Mononuclear cell (primary cell): Measurements from ENCODE around the gene DNAJC1. TPM values are rescaled to one million over a fixed set of nuclear protein-coding genes. Genes with fewer than 3 reads are reported as not detected.

Experiments used
- H3K27me3 ChIP-seq: 2 replicates; pipeline ENCODE4 v1.6.0; 2011; ENCODE audit warnings: low read length, control low read depth; ENCODE audit not compliant: insufficient read depth
- H3K4me1 ChIP-seq: 2 replicates; pipeline ENCODE4 v1.5.1; 2011; ENCODE audit warnings: mild to moderate bottlenecking, low read length, control low read depth; ENCODE audit not compliant: insufficient read depth
- H3K4me3 ChIP-seq: 2 replicates; pipeline ENCODE4 v1.5.1; 2011; ENCODE audit warnings: mild to moderate bottlenecking, low read length, moderate library complexity
- H3K9me3 ChIP-seq: 2 replicates; pipeline ENCODE4 v1.5.1; 2011; ENCODE audit warnings: low read depth, mild to moderate bottlenecking, control low read depth, low read length
- total RNA-seq: library from RNA; depleted of rRNA; stranded (reverse); fragments of >200 nt; gene quantifications from one replicate; pipeline ENCODE4 v1.2.3, GENCODE V29; 2012

The DNAJC1 gene
- total RNA-seq, 1 donor: 50.1 TPM

DNA sequence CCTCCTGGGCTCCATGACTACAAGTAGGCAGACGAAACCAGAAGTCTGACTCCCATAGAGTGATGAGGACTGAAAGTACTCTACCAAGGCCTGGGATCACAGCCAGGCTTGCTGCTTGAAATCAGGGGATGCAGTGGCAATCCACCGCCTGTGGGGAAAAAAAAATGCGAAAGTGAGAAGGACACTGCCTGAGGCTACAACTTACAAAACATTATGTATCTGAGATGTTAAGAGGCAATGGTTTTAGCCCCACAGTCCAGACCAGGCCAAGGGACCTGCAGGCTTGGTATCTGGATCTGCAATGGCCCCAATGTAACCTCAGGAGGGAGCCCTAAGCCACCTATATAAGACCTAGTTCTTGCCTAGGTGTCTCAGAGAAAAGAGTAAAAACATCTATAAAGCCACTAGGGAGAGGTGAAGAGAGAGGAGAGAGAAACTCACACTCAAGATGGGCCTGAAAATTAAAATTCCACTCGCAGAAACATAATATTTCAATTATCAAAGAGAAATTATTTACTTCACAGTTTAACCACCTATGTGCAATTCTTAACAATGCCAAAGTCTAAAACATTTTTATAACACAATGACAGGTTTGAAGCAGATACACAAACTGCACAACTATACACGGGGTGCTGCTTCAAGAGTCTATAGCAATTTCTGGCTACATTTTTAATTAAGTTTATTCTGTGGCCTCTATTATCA, 13.9 kb downstream of the DNAJC1 start:
- no peak overlapping the region for H3K4me3 ChIP-seq
- H3K4me1 ChIP-seq: no peaks in the 10 kb centered on the region
- H3K9me3 ChIP-seq: no peaks in the 10 kb centered on the region
- H3K27me3 ChIP-seq: no peaks in the 10 kb centered on the region

- no peak overlapping the region for H3K4me3 ChIP-seq
- H3K4me1 ChIP-seq: no peaks in the 10 kb centered on the region
- no peaks in the 10 kb centered on the region for H3K27me3 ChIP-seq
- H3K9me3 ChIP-seq: no peaks in the 10 kb centered on the region
Observed at GRCh38 chr10:21985541-21985940, 18.0 kb downstream of the DNAJC1 start.

GRCh38 chr10:21981118-21981517, 22.4 kb downstream of the DNAJC1 start:
- Histone ChIP-seq H3K9me3 (no peaks in the 10 kb centered on the region), H3K4me3 (no peak overlapping the region), H3K27me3 (no peaks in the 10 kb centered on the region)

DNA sequence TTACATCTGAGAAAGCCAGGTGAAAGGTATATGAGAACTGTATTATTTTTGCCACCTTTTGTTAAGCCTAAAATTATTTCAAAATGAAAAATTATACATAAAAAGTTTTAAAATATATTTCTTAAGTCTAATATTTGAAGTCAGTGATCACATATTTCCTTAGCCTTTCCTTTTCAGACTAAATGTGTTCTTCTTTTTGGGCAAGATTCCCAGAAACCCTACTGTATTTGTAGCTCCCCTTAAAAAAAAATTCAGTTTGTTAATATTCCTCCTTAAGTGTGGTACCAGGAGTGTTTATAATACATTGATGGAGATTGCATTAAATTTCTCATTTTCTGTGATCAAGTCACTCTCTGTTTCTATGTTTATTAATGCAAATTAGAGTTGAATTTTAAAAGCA, 22.8 kb downstream of the DNAJC1 start:
- no peak overlapping the region for H3K4me3 ChIP-seq
- H3K4me1 ChIP-seq: no peaks in the 10 kb centered on the region
- no peaks in the 10 kb centered on the region for H3K27me3 ChIP-seq
- no peaks in the 10 kb centered on the region for H3K9me3 ChIP-seq

More at GRCh38 chr10:21981118-21981517, 22.4 kb downstream of the DNAJC1 start:
- no peaks in the 10 kb centered on the region for H3K4me1 ChIP-seq

DNA sequence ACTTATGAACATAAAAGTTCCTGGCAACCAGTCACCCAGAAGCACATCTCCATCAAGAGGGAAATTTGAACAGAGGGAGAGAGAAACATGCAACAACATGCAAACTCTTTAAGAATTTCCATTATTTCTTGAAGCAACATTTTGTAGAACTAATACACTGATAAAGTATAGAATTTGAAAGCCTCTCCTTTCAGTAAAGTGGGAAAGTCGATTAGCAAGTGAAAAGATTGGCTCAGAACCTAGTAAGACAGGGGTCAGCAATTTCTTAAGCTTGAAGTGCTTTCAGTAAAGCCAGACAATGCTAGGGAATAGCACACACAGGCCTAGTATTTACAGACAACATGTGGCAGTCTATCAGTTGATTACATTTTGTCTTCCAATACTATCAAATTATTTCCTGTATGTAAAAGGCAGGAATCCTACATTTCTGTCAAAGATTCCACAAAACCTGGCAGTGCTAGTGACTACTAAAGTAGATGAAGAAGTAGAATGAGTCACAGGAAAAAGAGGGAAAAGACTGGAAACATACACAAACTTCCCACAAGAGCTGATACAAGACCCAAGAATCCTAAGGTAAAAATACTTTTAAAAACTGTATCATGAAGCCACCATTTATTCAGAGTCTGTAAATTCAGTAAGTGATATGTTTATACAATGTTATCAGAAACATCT, 25.2 kb downstream of the DNAJC1 start:
- H3K4me3 ChIP-seq: no peak overlapping the region
- H3K27me3 ChIP-seq: no peaks in the 10 kb centered on the region
- no peaks in the 10 kb centered on the region for H3K4me1 ChIP-seq
- H3K9me3 ChIP-seq: no peaks in the 10 kb centered on the region

- H3K9me3 ChIP-seq: no peaks in the 10 kb centered on the region
- H3K27me3 ChIP-seq: no peaks in the 10 kb centered on the region
- H3K4me1 ChIP-seq: no peaks in the 10 kb centered on the region
- no peak overlapping the region for H3K4me3 ChIP-seq
Observed at GRCh38 chr10:21976739-21977138, 26.8 kb downstream of the DNAJC1 start.

DNA sequence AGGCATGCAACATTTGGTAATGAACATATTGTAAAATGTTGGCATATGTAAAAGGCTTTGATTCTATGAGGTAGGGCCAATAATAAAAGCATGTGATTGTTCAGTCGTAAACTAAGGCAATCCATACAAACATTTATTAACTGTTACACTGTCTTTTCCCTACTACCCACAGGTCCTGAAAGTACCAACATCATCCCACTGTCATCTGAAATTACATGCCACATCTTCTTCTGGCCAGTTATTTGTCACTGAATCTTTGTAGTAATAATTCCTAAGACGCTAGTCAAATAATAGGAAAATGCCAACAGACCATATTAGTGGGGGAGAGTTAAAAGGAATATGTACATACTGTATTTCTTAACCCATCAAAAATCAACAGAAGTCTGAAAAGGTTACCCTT, 27.2 kb downstream of the DNAJC1 start:
- no peaks in the 10 kb centered on the region for H3K9me3 ChIP-seq
- H3K27me3 ChIP-seq: no peaks in the 10 kb centered on the region
- no peaks in the 10 kb centered on the region for H3K4me1 ChIP-seq
- no peak overlapping the region for H3K4me3 ChIP-seq

DNA sequence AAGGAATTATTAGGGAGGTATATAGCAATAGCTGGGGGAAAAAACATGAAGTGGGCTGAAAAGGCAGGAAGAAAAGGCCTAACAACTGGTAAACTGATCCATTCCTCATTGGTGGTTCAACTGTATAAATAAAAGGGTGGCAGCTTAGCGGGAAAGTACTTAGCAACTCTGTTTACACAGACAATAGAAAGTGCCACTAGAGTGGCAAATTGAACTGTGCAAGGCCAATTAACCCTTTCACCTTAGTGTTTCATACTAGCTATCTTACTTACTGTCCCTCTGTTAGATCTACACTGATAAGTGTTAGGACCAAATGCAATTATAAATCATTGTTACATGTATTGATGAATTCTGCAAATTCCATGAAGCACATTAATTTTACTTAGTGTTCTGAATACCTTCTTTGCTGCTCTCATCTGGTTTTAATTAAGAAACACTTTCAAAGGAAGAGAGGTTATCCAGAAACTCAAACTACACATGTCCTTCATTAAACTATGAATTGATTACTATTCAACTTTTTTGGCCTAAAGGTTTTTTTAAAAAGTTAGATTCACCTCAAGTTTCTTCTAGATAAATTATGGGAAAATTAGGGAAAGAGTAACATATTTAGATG, 28.0 kb downstream of the DNAJC1 start:
- Histone ChIP-seq H3K9me3 (no peaks in the 10 kb centered on the region), H3K27me3 (no peaks in the 10 kb centered on the region), H3K4me3 (no peak overlapping the region), H3K4me1 (no peaks in the 10 kb centered on the region)

- no peak overlapping the region for H3K4me3 ChIP-seq
- H3K27me3 ChIP-seq: no peaks in the 10 kb centered on the region
- H3K9me3 ChIP-seq: no peaks in the 10 kb centered on the region
- no peaks in the 10 kb centered on the region for H3K4me1 ChIP-seq
Observed at GRCh38 chr10:21972584-21972983, 30.9 kb downstream of the DNAJC1 start.

DNA sequence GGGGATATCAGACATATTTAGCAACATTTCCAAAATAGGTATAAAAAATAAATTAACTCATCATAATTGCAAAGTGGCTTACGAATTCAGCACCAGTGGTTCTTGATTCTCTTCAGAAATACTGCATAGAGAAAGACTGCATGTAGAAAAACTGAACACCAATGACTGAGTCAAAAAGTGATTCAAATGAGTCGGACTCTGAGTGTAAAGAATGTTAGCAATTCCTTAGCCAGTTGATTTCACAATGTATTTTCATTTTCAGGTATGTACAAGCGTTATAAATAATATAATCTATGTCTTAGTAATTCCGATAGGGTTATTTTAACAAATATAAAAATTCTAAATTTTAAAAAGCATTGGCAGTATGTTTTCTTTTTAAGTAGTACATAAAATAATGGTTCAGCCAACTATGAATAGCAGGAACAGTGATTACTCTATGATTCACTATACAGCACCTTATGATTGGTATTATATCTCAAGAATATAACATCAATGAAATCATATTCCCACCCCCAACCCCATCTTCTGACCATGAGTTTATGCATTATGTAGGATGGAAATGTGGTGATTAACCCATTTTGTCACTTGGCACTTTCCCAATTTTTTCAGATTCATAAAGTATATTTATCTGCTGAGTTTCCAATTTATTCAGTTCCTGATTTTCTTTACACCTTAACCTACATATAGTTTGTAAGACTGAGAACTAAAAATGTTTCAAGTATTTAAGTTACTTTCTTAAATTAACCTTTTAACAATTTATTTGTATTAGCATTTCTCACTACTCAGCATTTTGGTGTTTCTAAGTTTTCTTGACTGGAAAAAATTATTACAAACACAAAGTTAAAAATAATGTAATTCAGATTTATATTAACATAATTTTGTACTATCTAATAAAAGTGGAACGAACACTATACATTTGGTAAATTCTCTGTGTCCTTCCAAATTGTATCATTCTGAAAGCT, 33.9 kb downstream of the DNAJC1 start:
- Histone ChIP-seq H3K27me3 (no peaks in the 10 kb centered on the region), H3K9me3 (no peaks in the 10 kb centered on the region), H3K4me3 (no peak overlapping the region), H3K4me1 (no peaks in the 10 kb centered on the region)

DNA sequence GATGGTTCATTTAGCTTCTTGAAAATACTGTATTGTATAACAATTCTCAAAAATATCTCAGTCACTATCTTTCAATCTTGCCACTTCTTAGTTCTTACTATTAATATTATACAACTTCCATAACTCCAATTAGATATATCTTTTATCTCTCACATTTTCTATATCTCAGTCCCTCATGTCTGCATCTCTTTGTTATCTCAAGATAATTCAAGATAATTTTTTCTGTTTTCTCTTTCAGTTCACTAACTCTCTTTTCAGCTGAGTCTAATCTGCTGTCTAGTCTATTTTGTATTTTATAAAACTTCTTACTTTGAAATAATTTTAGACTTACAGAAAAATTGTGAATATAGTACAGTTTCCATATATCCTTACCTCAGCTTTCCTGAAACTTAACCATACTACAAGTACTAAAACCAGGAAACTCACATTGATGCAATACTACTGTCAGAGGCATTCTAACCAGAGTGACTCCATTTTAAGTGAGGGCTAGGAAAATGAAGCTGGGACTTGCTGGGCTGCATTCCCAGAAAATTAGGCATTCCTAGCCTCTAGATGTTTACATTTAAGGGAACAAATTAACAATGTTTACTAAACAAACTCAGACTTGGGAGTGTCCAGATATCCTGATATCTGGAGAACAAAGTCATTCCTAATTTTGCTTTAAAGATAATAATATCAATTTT, 38.4 kb downstream of the DNAJC1 start:
- H3K27me3 ChIP-seq: no peaks in the 10 kb centered on the region
- no peak overlapping the region for H3K4me3 ChIP-seq
- no peaks in the 10 kb centered on the region for H3K4me1 ChIP-seq
- no peaks in the 10 kb centered on the region for H3K9me3 ChIP-seq

DNA sequence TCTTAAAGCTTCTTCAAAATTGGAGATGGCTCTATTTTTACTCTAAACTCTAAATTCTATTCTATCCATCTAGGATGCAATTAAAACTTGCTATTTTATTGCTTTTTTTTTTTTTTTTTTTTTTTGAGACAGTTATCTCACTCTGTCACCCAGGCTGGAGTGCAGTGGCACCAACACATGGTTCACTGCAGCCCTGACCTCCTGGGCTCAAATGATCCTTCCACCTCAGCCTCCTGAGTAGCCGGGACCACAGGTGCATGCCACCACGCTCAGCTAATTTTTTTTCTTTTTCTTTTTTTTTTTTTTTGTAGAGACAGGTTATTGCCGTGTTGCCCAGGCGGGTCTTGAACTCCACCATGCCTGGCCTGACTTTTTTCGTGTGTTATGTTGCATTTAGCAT, 41.2 kb downstream of the DNAJC1 start:
- H3K27me3 ChIP-seq: no peaks in the 10 kb centered on the region
- no peak overlapping the region for H3K4me3 ChIP-seq
- H3K9me3 ChIP-seq: no peaks in the 10 kb centered on the region
- H3K4me1 ChIP-seq: no peaks in the 10 kb centered on the region

DNA sequence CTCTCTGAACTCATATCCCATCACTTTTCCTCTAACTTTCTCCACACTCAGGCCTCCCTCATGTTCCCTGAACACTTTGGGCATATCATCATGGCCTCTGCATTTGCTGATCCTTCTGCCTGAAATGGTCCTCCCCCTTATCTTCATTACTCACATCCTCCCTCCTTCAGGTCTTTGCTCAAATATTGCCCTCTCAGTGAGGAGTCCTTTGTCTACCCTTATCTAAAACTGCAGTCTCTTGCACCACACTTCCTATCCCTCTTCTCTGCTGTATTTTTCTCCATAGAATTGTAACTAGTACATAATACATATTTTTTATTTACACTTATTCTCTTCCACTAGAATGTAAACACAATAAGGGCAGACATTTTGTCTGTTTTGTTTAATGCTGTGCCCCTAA, 41.7 kb downstream of the DNAJC1 start:
- Histone ChIP-seq H3K4me3 (no peak overlapping the region), H3K27me3 (no peaks in the 10 kb centered on the region), H3K9me3 (no peaks in the 10 kb centered on the region), H3K4me1 (no peaks in the 10 kb centered on the region)

- H3K9me3 ChIP-seq: no peaks in the 10 kb centered on the region
- H3K4me3 ChIP-seq: no peak overlapping the region
- H3K4me1 ChIP-seq: peaks cover under 1% of the 10 kb centered on the region
- no peaks in the 10 kb centered on the region for H3K27me3 ChIP-seq
Observed at GRCh38 chr10:21959998-21960397, 43.5 kb downstream of the DNAJC1 start.
